H1 (cell line): Measurements from ENCODE around the gene RAP1GAP. TPM values are rescaled to one million over a fixed set of nuclear protein-coding genes. Genes with fewer than 3 reads are reported as not detected.

Source experiments
- CTCF ChIA-PET: fragments of 300-600 bp; sonication (Branson Sonifier 250); formaldehyde crosslinking; loops from one replicate; lab custom pipeline; 2021; ENCODE audit not compliant: partially characterized antibody; lab: Charles Lee
- POLR2A ChIA-PET: fragments of 300-600 bp; sonication (Branson Sonifier 250); formaldehyde crosslinking; loops from one replicate; lab custom pipeline; 2021; ENCODE audit warnings: inconsistent platforms; ENCODE audit not compliant: partially characterized antibody; lab: Charles Lee
- DNase-seq, 2 experiments: peaks; one replicate each; pipeline versions ENCODE4 v3.0.0 to v3.0.0-alpha.2; 2010 to 2022; ENCODE audit warnings: low spot score in 2 of 2, low read depth in 1 of 2, mixed read lengths in 1 of 2
- FAIRE-seq: peaks from 2 replicates; lab custom pipeline; 2011; peaks lifted over from hg19 to GRCh38; lab: Jason Lieb, UNC
- H2AFZ ChIP-seq: 2 replicates; pipeline ENCODE4 v1.8.1; 2012; ENCODE audit warnings: low read length, inconsistent platforms
- H2AK5ac ChIP-seq: 2 replicates; pipeline ENCODE4 v1.6.1; 2013; ENCODE audit warnings: low read depth, low read length
- H2BK120ac ChIP-seq: replicated peaks from 2 replicates; pipeline ENCODE3; 2013; ENCODE audit warnings: low read depth, low read length, inconsistent platforms
- H2BK12ac ChIP-seq: 2 replicates; pipeline ENCODE4 v1.6.1; 2013; ENCODE audit warnings: low read depth, low read length
- H2BK15ac ChIP-seq: 2 replicates; pipeline ENCODE4 v1.6.1; 2013; ENCODE audit warnings: low read length
- H2BK20ac ChIP-seq: 2 replicates; pipeline ENCODE4 v1.6.1; 2013; ENCODE audit warnings: low read length
- H2BK5ac ChIP-seq: 2 replicates; pipeline ENCODE4 v1.6.1; 2013; ENCODE audit warnings: low read depth, low read length
- H3K14ac ChIP-seq: 2 replicates; pipeline ENCODE4 v1.6.1; 2013; ENCODE audit warnings: inconsistent platforms; ENCODE audit not compliant: insufficient read length
- H3K18ac ChIP-seq: 2 replicates; pipeline ENCODE4 v1.6.1; 2013; ENCODE audit warnings: low read length; ENCODE audit errors: extremely low read depth
- H3K23ac ChIP-seq: 2 replicates; pipeline ENCODE4 v1.6.1; 2013; ENCODE audit warnings: inconsistent platforms; ENCODE audit not compliant: insufficient read length
- H3K23me2 ChIP-seq: 2 replicates; pipeline ENCODE4 v1.6.1; 2013; ENCODE audit warnings: low read depth, low read length
- H3K27ac ChIP-seq: 2 replicates; pipeline ENCODE4 v1.6.1; 2011; ENCODE audit warnings: low read depth, low read length, inconsistent platforms
- H3K27me3 ChIP-seq, 4 experiments: replicated peaks in 1 of 4; 1 replicate in 1 of 4; 2 replicates in 3 of 4; pipeline versions ENCODE4 v1.6.1 to v1.8.1; 2011 to 2013; ENCODE audit warnings: low read length in 3 of 4, mild to moderate bottlenecking in 3 of 4, inconsistent platforms in 2 of 4, mixed read lengths in 2 of 4, moderate library complexity in 1 of 4; ENCODE audit not compliant: control insufficient read depth in 3 of 4, insufficient read depth in 3 of 4; ENCODE audit errors: extremely low read depth in 1 of 4
- H3K36me3 ChIP-seq, 4 experiments: 2 replicates each; pipeline versions ENCODE4 v1.6.1 to v1.8.1; 2011 to 2013; ENCODE audit warnings: mild to moderate bottlenecking in 4 of 4, low read length in 3 of 4, moderate library complexity in 2 of 4, control low read depth in 1 of 4, inconsistent platforms in 1 of 4; ENCODE audit not compliant: insufficient read depth in 4 of 4, control insufficient read depth in 2 of 4
- H3K4ac ChIP-seq: replicated peaks from 2 replicates; pipeline ENCODE3; 2013; ENCODE audit warnings: low read length, low read depth, mixed read lengths, inconsistent platforms; ENCODE audit not compliant: insufficient read length
- H3K4me1 ChIP-seq, 4 experiments: replicated peaks in 1 of 4; 1 replicate in 1 of 4; 2 replicates in 3 of 4; pipeline versions ENCODE4 v1.6.1 to v1.8.1; 2011 to 2013; ENCODE audit warnings: low read length in 3 of 4, inconsistent platforms in 2 of 4, mixed read lengths in 1 of 4; ENCODE audit not compliant: insufficient read depth in 4 of 4, control insufficient read depth in 3 of 4
- H3K4me2 ChIP-seq, 2 experiments: 2 replicates each; pipeline versions ENCODE4 v1.6.1 to v1.8.1; 2011 to 2013; ENCODE audit warnings: low read depth in 2 of 2, low read length in 2 of 2, control low read depth in 1 of 2, inconsistent platforms in 1 of 2, mild to moderate bottlenecking in 1 of 2; ENCODE audit not compliant: insufficient read depth in 1 of 2
- H3K4me3 ChIP-seq, 4 experiments: fragments of 200-600, 300-600 bp in 1 of 4; sonication (generic), shearing (Covaris generic), sonication (Bioruptor Twin) in 1 of 4; 2 replicates each; pipeline versions ENCODE4 v1.5.1 to v1.8.1; 2011 to 2016; ENCODE audit warnings: low read length in 4 of 4, low read depth in 3 of 4, control low read depth in 2 of 4, inconsistent platforms in 2 of 4, mild to moderate bottlenecking in 2 of 4, mixed read lengths in 1 of 4, moderate library complexity in 1 of 4; ENCODE audit not compliant: insufficient read depth in 2 of 4; ENCODE audit errors: extremely low read depth in 1 of 4
- H3K56ac ChIP-seq: replicated peaks from 2 replicates; pipeline ENCODE3; 2013; ENCODE audit warnings: low read depth, mild to moderate bottlenecking, mixed read lengths, low read length, inconsistent platforms; ENCODE audit not compliant: insufficient read length
- H3K79me1 ChIP-seq: 2 replicates; pipeline ENCODE4 v1.6.1; 2013; ENCODE audit warnings: low read depth, low read length, control low read depth
- H3K79me2 ChIP-seq, 2 experiments: 2 replicates each; pipeline versions ENCODE4 v1.6.1 to v1.8.1; 2012 to 2013; ENCODE audit warnings: low read length in 2 of 2, mild to moderate bottlenecking in 2 of 2, inconsistent platforms in 1 of 2; ENCODE audit not compliant: insufficient read depth in 2 of 2, control insufficient read depth in 1 of 2
- H3K9ac ChIP-seq, 4 experiments: replicated peaks in 1 of 4; 1 replicate in 1 of 4; 2 replicates in 3 of 4; pipeline versions ENCODE4 v1.6.1 to v1.8.1; 2011 to 2013; ENCODE audit warnings: low read depth in 3 of 4, low read length in 3 of 4, control low read depth in 2 of 4, mild to moderate bottlenecking in 2 of 4, moderate library complexity in 2 of 4, inconsistent platforms in 1 of 4; ENCODE audit errors: extremely low read depth in 1 of 4
- H3K9me3 ChIP-seq, 2 experiments: 2 replicates each; pipeline versions ENCODE4 v1.6.1 to v1.8.1; 2012 to 2013; ENCODE audit warnings: mild to moderate bottlenecking in 2 of 2, moderate library complexity in 2 of 2, control low read depth in 1 of 2, inconsistent platforms in 1 of 2, low read depth in 1 of 2, low read length in 1 of 2, mixed read lengths in 1 of 2; ENCODE audit not compliant: insufficient read depth in 2 of 2
- H4K20me1 ChIP-seq, 2 experiments: replicated peaks in 1 of 2; 2 replicates each; pipeline versions ENCODE3 to v1.8.1; 2011 to 2013; ENCODE audit warnings: inconsistent platforms in 2 of 2, low read length in 2 of 2, mild to moderate bottlenecking in 1 of 2; ENCODE audit not compliant: insufficient read depth in 2 of 2, control insufficient read depth in 1 of 2
- H4K5ac ChIP-seq: 2 replicates; pipeline ENCODE4 v1.6.1; 2013; ENCODE audit warnings: low read length, low read depth, mixed read lengths, inconsistent platforms; ENCODE audit not compliant: insufficient read length
- H4K8ac ChIP-seq: 2 replicates; pipeline ENCODE4 v1.8.0; 2013; ENCODE audit warnings: mild to moderate bottlenecking, moderate library complexity, low read length, inconsistent platforms; ENCODE audit not compliant: insufficient read depth; ENCODE audit errors: extremely low read depth
- H4K91ac ChIP-seq: replicated peaks from 2 replicates; pipeline ENCODE3; 2013; ENCODE audit warnings: low read length, mixed read lengths, inconsistent platforms; ENCODE audit not compliant: insufficient read length
- BRCA1 ChIP-seq: IDR thresholded peaks from 2 replicates; pipeline ENCODE4 v1.6.1; 2012; ENCODE audit warnings: low read depth, low read length, improper control_type of control experiment
- CHD1 ChIP-seq: IDR thresholded peaks from 2 replicates; pipeline ENCODE4 v1.6.1; 2012; ENCODE audit warnings: low read depth, low read length, improper control_type of control experiment
- EP300 ChIP-seq, 2 experiments: IDR thresholded peaks; 1 replicate in 1 of 2; 2 replicates in 1 of 2; pipeline ENCODE4 v1.6.1; 2011 to 2012; ENCODE audit warnings: low read depth in 2 of 2, low read length in 2 of 2, mild to moderate bottlenecking in 2 of 2, borderline replicate concordance in 1 of 2, inconsistent platforms in 1 of 2, moderate library complexity in 1 of 2
- EZH2 ChIP-seq: fragments of 200-600 bp; sonication (generic); IDR thresholded peaks from 2 replicates; pipeline ENCODE4 v1.7.1; 2012; ENCODE audit warnings: low read depth, mild to moderate bottlenecking, moderate library complexity, low read length, inconsistent platforms; ENCODE audit not compliant: severe bottlenecking
- FOSL1 ChIP-seq: IDR thresholded peaks from 2 replicates; pipeline ENCODE4 v1.6.1; 2011; ENCODE audit warnings: mild to moderate bottlenecking, low read depth, low read length, moderate library complexity; ENCODE audit not compliant: insufficient read depth
- GTF2F1 ChIP-seq: IDR thresholded peaks from 2 replicates; pipeline ENCODE4 v1.6.1; 2012; ENCODE audit warnings: low read depth, low read length, improper control_type of control experiment, borderline replicate concordance
- HDAC6 ChIP-seq: IDR thresholded peaks from one replicate; pipeline ENCODE4 v1.7.1; 2012; ENCODE audit warnings: low read depth, mild to moderate bottlenecking, inconsistent platforms, low read length, moderate library complexity
- KDM1A ChIP-seq: fragments of 200-600, 300-600 bp; sonication (generic); IDR thresholded peaks from 2 replicates; pipeline ENCODE4 v1.7.1; 2016; ENCODE audit warnings: mild to moderate bottlenecking, low read length, borderline replicate concordance
- KDM4A ChIP-seq: IDR thresholded peaks from one replicate; pipeline ENCODE4 v1.7.1; 2012; ENCODE audit warnings: low read depth, mild to moderate bottlenecking, moderate library complexity, low read length, inconsistent platforms; ENCODE audit not compliant: severe bottlenecking
- POLR2A ChIP-seq, 2 experiments: IDR thresholded peaks; 1 replicate in 1 of 2; 2 replicates in 1 of 2; pipeline ENCODE4 v1.6.1; 2011; ENCODE audit warnings: low read depth in 2 of 2, low read length in 2 of 2, mild to moderate bottlenecking in 2 of 2; ENCODE audit errors: control extremely low read depth in 1 of 2
- RFX5 ChIP-seq: IDR thresholded peaks from 2 replicates; pipeline ENCODE4 v1.6.1; 2011; ENCODE audit warnings: low read depth, low read length, improper control_type of control experiment, borderline replicate concordance
- RXRA ChIP-seq: IDR thresholded peaks from 2 replicates; pipeline ENCODE4 v1.6.1; 2011; ENCODE audit warnings: low read depth, mild to moderate bottlenecking, low read length, moderate library complexity; ENCODE audit not compliant: insufficient read depth
- SRF ChIP-seq: IDR thresholded peaks from 2 replicates; pipeline ENCODE4 v1.6.1; 2011; ENCODE audit warnings: mild to moderate bottlenecking, low read depth, low read length, moderate library complexity
- WGBS, 2 experiments: shearing (Covaris generic) in 1 of 2; methylation state at CpG; one replicate each; pipeline versions ENCODE4 v1.1.6 to v1.1.7; 2013 to 2015; ENCODE audit warnings: low lambda C conversion rate in 2 of 2, mixed read lengths in 2 of 2, inconsistent platforms in 1 of 2, low coverage in 1 of 2, missing lambda C conversion rate in 1 of 2; ENCODE audit not compliant: insufficient replicate concordance in 2 of 2, insufficient coverage in 1 of 2, insufficient read length in 1 of 2; ENCODE audit errors: extremely low coverage in 1 of 2, missing lambda C conversion rate in 1 of 2; 5-methylcytosine and 5-hydroxymethylcytosine counted together
- polyA plus RNA-seq, 7 experiments: library from polyadenylated mRNA; depleted of rRNA in 3 of 7; stranded (reverse) in 5 of 7; unstranded in 2 of 7; fragments of >200 nt in 5 of 7; fragments of 200-250 nt in 2 of 7; gene quantifications; 1 replicate in 5 of 7; 2 replicates in 1 of 7; 4 replicates in 1 of 7; pipeline versions ENCODE4 v1.2.1 to v1.2.3, GENCODE V29; 2011 to 2013; ENCODE audit warnings: missing spikeins in 2 of 7, mixed read lengths in 2 of 7
- total RNA-seq: library from RNA; stranded (reverse); fragmentation: NEBNext Ultra II Directional; extraction: Animal tissue kit (Norgen Biotek cat#: 25700); gene quantifications from 2 replicates; pipeline ENCODE4 v1.2.1, GENCODE V29; 2021
- TF ChIP-seq, protein P1 (sequence below): IDR thresholded peaks from 2 replicates; pipeline ENCODE4 v1.6.1; 2011; ENCODE audit warnings: low read length, improper control_type of control experiment

Gene RAP1GAP
- total and polyA plus RNA-seq, 2 of the 8 experiments (the other 6 are each of a cell fraction or from before 2014, with no cell fraction given), result 8.4 TPM

DNA sequence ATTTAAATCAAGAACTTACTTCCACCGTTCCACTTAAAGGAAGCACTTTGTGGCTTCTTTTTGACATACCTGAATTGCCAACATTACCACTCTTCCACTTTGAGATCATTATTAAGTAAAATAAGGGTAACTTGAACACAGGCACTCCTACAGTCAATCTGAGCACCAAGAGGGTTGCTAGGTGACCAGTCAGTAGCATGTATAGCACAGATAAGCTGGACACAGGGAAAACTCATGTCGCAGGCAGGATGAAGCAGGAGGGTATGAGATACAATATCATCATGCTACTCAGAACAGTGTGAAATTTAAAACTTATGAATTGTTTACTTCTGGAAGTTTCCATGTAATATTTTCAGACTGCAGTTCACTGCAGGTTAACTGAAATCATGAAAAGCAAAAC, 47.0 kb upstream of the RAP1GAP start:
- no peak overlapping the region for H4K5ac ChIP-seq
- H4K20me1 ChIP-seq, result peaks cover 0 to 2% of the 10 kb centered on the region in 2 experiments
- H3K14ac ChIP-seq, result no peak overlapping the region
- H3K27ac ChIP-seq, result no peak overlapping the region
- no peaks in the 10 kb centered on the region for H3K23me2 ChIP-seq
- no peaks in the 10 kb centered on the region for H3K79me2 ChIP-seq
- no peak overlapping the region for H2AK5ac ChIP-seq
- H4K91ac ChIP-seq, result no peak overlapping the region
- no peaks in the 10 kb centered on the region for H3K27me3 ChIP-seq
- DNase-seq (no peak), FAIRE-seq (no peak)
- H3K4me3 ChIP-seq, result no peak overlapping the region
- CTCF ChIA-PET, result no interaction called here
- no peak overlapping the region for H3K4me2 ChIP-seq
- no peak overlapping the region for H2BK20ac ChIP-seq
- H3K23ac ChIP-seq, result no peak overlapping the region
- H3K9me3 ChIP-seq, result no peaks in the 10 kb centered on the region
- no peak overlapping the region for H3K9ac ChIP-seq
- peaks cover 14 to 65% (median 32%) of the 10 kb centered on the region in 4 experiments for H3K36me3 ChIP-seq
- POLR2A ChIA-PET, result no interaction called here
- no peak overlapping the region for H2AFZ ChIP-seq
- no peak overlapping the region for H4K8ac ChIP-seq
- no peaks in the 10 kb centered on the region for H3K79me1 ChIP-seq
- no peaks in the 10 kb centered on the region for H3K4me1 ChIP-seq
- H2BK12ac ChIP-seq, result no peak overlapping the region
- H3K4ac ChIP-seq, result no peak overlapping the region
- H2BK15ac ChIP-seq, result no peak overlapping the region
- WGBS, 2 experiments, result 92% methylated on average over 2 of the region's 2 CpGs; no CpG with 5 or more reads in 1 of the 2 experiments
- H3K56ac ChIP-seq, result no peak overlapping the region
- H2BK5ac ChIP-seq, result no peak overlapping the region
- H3K18ac ChIP-seq, result no peak overlapping the region
- no peak overlapping the region for H2BK120ac ChIP-seq
- TF ChIP-seq FOSL1 (no peak), POLR2A (IDR thresholded peaks at IDR 0.05; ENCODE audit: control extremely low read depth in 1 of 2, low read depth in 2 of 2, low read length in 2 of 2) (no peak), CHD1 (no peak), SRF (no peak), RXRA (no peak), HDAC6 (no peak), RFX5 (no peak), EP300 (IDR thresholded peaks at IDR 0.05; ENCODE audit: borderline replicate concordance in 1 of 2, low read depth in 2 of 2, low read length in 2 of 2) (no peak), GTF2F1 (no peak), EZH2 (no peak), KDM1A (no peak), KDM4A (no peak), BRCA1 (no peak)
- TF ChIP-seq, protein P1, sequence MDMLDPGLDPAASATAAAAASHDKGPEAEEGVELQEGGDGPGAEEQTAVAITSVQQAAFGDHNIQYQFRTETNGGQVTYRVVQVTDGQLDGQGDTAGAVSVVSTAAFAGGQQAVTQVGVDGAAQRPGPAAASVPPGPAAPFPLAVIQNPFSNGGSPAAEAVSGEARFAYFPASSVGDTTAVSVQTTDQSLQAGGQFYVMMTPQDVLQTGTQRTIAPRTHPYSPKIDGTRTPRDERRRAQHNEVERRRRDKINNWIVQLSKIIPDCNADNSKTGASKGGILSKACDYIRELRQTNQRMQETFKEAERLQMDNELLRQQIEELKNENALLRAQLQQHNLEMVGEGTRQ, result no peak
